Right atrium auricular region (tissue), 2 donors: ENCODE measurements around the gene SHISAL1. TPM values are rescaled to one million over a fixed set of nuclear protein-coding genes. Genes with fewer than 3 reads are reported as not detected.

Source experiments
- DNase-seq: peaks from one replicate; pipeline ENCODE4 v3.0.0-alpha.2; 2019; ENCODE audit warnings: low spot score
- H3K27ac ChIP-seq, 2 donors: fragments of 200-600 bp; sonication (generic); 1 replicate in 1 of 2; 2 replicates in 1 of 2; pipeline ENCODE4 v1.5.1; 2016 to 2019
- H3K27me3 ChIP-seq, 2 donors: fragments of 200-600 bp; sonication (generic); one replicate each; pipeline versions ENCODE4 v1.5.1 to v1.6.0; 2017 to 2019
- H3K36me3 ChIP-seq: fragments of 200-600 bp; sonication (generic); one replicate; pipeline ENCODE4 v1.5.1; 2016
- H3K4me1 ChIP-seq, 2 donors: fragments of 200-600 bp; sonication (generic); one replicate each; pipeline versions ENCODE4 v1.5.1 to v1.6.0; 2017 to 2019
- H3K4me3 ChIP-seq, 2 donors: fragments of 200-600 bp; sonication (generic); 1 replicate in 1 of 2; 2 replicates in 1 of 2; pipeline ENCODE4 v1.5.1; 2017 to 2019; ENCODE audit warnings: mild to moderate bottlenecking in 1 of 2, moderate library complexity in 1 of 2
- H3K9me3 ChIP-seq, 2 donors: fragments of 200-600 bp; sonication (generic); one replicate each; pipeline ENCODE4 v1.5.1; 2019
- total RNA-seq, 2 donors: library from RNA; depleted of rRNA; stranded (reverse); fragments of >200 nt; gene quantifications; one replicate each; pipeline ENCODE4 v1.1.0, GENCODE V29; 2016
- TF ChIP-seq, protein P1 (sequence below), 2 donors: fragments of 200-600 bp; sonication (generic); IDR thresholded peaks; one replicate each; pipeline ENCODE4 v1.5.1; 2019; ENCODE audit warnings: antibody characterized with exemption in 2 of 2

SHISAL1 gene
- total RNA-seq, 2 donors from 2014 or later, result 0.26 to 2.0 TPM

DNA sequence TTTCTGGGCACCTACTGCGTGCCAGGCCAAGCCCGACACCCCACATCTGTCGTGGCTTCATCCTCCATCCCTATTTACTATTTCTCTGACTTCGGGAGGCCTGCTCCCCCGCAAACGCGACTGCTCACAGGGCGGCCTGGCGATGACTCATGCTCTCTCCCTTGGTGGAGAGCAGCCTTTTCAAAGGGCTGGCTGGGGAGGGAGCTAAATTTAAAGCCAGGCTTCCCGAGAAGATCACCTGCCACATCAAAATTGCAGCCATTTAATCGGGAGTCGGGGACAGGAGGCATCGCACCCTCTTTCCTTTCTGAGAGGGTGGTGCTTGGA, 24.9 kb upstream of the SHISAL1 start:
- no peaks in the 10 kb centered on the region for H3K36me3 ChIP-seq
- no peaks in the 10 kb centered on the region for H3K27me3 ChIP-seq
- peak overlapping the region in 1 of 2 donors; percentile 53 for H3K27ac ChIP-seq
- no peak overlapping the region for H3K4me3 ChIP-seq
- no peaks in the 10 kb centered on the region for H3K9me3 ChIP-seq
- TF ChIP-seq, protein P1, sequence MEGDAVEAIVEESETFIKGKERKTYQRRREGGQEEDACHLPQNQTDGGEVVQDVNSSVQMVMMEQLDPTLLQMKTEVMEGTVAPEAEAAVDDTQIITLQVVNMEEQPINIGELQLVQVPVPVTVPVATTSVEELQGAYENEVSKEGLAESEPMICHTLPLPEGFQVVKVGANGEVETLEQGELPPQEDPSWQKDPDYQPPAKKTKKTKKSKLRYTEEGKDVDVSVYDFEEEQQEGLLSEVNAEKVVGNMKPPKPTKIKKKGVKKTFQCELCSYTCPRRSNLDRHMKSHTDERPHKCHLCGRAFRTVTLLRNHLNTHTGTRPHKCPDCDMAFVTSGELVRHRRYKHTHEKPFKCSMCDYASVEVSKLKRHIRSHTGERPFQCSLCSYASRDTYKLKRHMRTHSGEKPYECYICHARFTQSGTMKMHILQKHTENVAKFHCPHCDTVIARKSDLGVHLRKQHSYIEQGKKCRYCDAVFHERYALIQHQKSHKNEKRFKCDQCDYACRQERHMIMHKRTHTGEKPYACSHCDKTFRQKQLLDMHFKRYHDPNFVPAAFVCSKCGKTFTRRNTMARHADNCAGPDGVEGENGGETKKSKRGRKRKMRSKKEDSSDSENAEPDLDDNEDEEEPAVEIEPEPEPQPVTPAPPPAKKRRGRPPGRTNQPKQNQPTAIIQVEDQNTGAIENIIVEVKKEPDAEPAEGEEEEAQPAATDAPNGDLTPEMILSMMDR (IDR thresholded peaks at IDR 0.05), result no peak
- H3K4me1 ChIP-seq, result peaks cover 0 to 25% of the 10 kb centered on the region in 2 donors
- DNase-seq, result peak; percentile 76

DNA sequence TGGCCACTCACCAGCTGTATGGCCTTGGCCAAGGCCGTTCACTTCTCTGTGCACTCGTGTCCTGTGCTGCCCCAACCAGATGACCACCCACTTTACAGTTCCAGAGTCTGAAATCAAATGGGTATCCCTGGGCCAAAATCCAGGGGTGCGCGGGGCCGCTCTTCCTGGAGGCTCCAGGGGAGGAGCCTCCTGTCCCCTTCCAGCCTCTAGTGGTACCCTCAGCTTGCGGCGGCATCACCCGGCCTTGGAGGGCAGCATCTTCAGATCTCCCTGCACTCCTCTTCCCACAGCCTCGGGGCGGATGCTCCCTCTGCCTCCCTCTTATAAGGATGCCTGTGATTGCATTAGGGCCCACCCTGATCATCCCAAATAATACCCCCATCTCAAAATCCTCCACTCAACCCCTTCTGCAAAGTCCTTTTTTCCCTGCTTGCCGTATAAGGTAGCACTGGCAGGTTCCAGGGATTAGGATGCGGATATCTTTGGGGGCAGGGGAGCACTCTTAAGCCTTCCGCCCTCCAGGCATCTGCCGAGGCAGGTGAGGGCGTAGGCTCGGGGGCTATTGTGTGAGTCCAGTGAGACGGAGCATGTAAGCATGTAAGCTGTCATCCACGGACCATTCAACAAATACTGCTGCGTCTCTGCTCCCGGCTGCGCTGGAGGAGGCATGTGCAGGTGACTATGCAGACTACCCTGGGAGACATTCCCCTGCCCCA, 24.4 kb upstream of the SHISAL1 start:
- DNase-seq, result no peak
- H3K27ac ChIP-seq, result no peak overlapping the region
- no peaks in the 10 kb centered on the region for H3K27me3 ChIP-seq
- no peak overlapping the region for H3K4me3 ChIP-seq
- TF ChIP-seq, protein P1 (IDR thresholded peaks at IDR 0.05), result no peak
- H3K9me3 ChIP-seq, result no peaks in the 10 kb centered on the region
- H3K4me1 ChIP-seq, result peaks cover 0 to 24% of the 10 kb centered on the region in 2 donors
- no peaks in the 10 kb centered on the region for H3K36me3 ChIP-seq

DNA sequence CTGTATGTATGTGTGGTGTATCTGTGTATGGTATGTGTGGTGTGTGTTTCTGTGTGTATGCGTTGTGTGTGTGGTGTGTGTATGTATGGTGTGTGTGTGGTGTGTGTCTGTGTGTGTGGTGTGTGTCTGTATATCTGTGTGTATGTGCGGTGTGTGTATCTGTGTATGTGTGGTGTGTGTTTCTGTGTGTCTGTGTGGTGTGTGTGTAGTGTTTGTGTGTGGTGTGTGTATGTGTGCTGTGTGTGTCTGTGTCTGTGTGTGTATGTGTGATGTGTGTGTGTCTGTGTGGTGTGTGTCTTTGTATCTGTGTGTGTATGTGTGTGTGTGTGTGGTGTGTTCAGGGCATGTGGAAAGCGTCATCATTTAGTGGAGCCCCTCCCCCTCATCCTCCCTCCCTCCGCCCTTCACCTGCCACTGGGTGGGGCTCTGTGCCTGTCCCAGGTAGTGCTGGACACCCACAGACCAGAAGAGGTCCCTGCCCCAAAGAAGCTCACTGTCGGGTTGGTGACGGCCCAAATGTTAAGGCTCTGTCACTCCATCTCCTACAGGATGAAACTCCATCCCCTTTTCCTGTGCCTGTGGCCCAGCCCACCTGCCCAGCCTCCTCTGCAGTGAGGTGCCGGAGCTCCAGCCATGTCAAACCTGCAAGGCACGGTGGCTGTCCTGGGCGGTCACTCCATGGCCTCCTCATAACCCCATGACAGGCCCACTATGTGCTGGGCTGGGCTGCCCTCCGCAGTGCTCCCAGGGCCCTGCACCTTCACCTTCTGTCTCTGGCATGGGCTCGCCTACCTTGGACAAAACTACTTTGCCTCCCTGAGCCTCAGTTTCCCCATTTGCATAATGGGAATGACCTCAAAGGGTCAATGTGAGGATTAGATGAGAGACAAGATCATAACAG, 23.4 kb upstream of the SHISAL1 start:
- Histone ChIP-seq H3K36me3 (no peaks in the 10 kb centered on the region), H3K4me3 (no peak overlapping the region), H3K27ac (no peak overlapping the region), H3K27me3 (peaks cover 0 to under 1% of the 10 kb centered on the region in 2 donors), H3K9me3 (no peaks in the 10 kb centered on the region), H3K4me1 (peaks cover 0 to 18% of the 10 kb centered on the region in 2 donors)
- DNase-seq, result no peak
- TF ChIP-seq, protein P1 (IDR thresholded peaks at IDR 0.05), result no peak

DNA sequence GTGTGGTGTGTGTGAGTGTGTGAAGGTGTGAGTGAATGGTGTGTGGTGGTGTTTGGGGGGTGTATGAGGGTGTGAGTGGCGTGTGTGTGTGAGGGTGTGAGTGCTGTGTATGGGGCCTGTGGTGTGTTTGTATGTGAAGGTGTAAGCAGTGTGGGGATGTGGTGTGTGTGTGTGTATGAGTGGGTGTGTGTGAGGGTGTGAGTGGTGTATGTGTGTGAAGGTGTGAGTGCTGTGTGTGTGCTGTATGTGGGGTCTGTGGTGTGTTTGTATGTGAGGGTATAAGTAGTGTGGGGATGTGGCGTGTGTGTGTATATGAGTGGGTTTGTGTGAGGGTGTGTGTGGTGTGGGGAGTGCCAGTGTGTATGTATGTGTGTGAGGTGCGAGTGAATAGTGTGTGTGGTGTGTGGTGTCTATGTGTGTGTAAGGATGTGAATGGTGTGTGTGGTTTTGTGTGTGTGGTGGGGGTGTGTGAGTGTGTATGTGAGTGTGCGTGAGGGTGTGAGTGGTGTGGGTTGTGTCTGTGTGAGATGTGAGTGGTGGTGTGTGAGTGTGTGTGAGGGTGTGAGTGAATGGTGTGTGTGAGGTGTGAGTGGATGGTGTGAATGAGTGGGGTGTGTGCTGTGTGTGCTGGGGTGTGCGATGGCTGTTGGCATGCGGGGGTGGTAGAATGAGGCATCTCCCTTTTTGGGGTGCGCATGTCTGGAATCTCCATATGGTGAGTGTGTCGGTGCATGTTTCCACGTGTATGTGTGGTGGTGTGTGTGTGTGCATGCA, 22.5 kb upstream of the SHISAL1 start:
- no peak overlapping the region for H3K27ac ChIP-seq
- no peaks in the 10 kb centered on the region for H3K36me3 ChIP-seq
- DNase-seq, result no peak
- peaks cover 0 to 7% of the 10 kb centered on the region in 2 donors for H3K27me3 ChIP-seq
- H3K4me3 ChIP-seq, result no peak overlapping the region
- H3K9me3 ChIP-seq, result no peaks in the 10 kb centered on the region
- peaks cover 0 to 27% of the 10 kb centered on the region in 2 donors for H3K4me1 ChIP-seq
- TF ChIP-seq, protein P1 (IDR thresholded peaks at IDR 0.05), result no peak

DNA sequence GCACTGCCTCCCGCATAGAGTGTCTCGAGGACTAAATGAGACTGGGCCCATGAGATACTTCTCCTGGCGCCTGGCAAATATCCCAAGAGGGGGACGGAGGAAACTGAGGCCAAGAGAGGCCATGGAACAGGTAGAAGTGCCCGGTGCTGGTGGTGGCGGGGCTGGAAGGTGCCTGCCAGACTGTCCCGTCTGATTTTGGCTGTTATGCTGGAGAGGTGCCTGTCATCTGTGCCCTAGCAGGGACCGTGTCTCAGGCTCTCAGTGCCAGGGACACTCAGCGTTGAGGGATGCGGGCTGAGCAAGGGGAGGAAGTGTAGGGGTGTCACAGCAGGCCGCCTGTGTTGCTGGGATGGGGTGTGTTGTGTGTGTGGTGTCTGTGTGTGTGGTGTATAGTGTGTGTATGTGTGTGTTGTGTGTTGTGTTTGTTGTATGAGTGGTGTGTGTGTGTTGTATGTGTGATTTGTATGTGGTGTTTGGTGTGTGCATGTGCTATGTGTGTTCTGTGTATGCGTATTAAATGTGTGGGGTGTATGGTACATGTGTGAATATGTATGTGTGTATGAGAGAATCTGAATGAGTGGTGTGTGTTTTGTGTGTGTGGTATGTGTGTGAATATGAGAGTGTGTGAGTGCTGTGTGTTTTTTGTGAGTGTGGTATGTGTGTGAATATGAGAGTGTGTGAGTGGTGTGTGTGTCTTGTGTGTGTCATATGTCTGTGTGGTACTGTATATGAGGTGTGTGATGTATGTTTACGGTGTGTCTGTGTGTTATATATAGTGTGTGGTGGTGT, 21.3 kb upstream of the SHISAL1 start:
- Histone ChIP-seq H3K36me3 (no peaks in the 10 kb centered on the region), H3K4me3 (no peak overlapping the region), H3K27me3 (peaks cover 0 to 7% of the 10 kb centered on the region in 2 donors), H3K27ac (no peak overlapping the region), H3K9me3 (no peaks in the 10 kb centered on the region), H3K4me1 (peaks cover 0 to 27% of the 10 kb centered on the region in 2 donors)
- TF ChIP-seq, protein P1 (IDR thresholded peaks at IDR 0.05), result no peak
- DNase-seq, result no peak
